Pancreas (tissue), 10 donors: ENCODE measurements around the gene BTBD1. TPM values are rescaled to one million over a fixed set of nuclear protein-coding genes. Genes with fewer than 3 reads are reported as not detected.

Experiments
- ATAC-seq, 4 donors: fragments of 200-7000 bp; cut with Tn5 transposase; one replicate each; pipeline versions ENCODE4 v1.8.0 to v1.9.1; 2020; ENCODE audit warnings: mild to moderate bottlenecking in 4 of 4, moderate library complexity in 4 of 4
- DNase-seq, 6 donors: peaks; one replicate each; pipeline ENCODE4 v3.0.0-alpha.2; 2020
- FAIRE-seq: peaks from 2 replicates; lab custom pipeline; 2012; peaks lifted over from hg19 to GRCh38; lab: Jason Lieb, UNC
- H3K27ac ChIP-seq, 4 donors: fragments of 200-600 bp; sonication (generic); 1 replicate in 3 of 4; 2 replicates in 1 of 4; pipeline versions ENCODE4 v1.5.0 to v1.8.0; 2020
- H3K27me3 ChIP-seq, 4 donors: fragments of 200-600 bp; one replicate each; pipeline ENCODE4 v1.8.0; 2021
- H3K36me3 ChIP-seq, 3 donors: fragments of 200-600 bp; sonication (generic) in 1 of 3; one replicate each; pipeline versions ENCODE4 v1.5.0 to v1.8.0; 2020 to 2021
- H3K4me1 ChIP-seq, 3 donors: fragments of 200-600 bp; one replicate each; pipeline ENCODE4 v1.8.0; 2021
- H3K4me3 ChIP-seq, 4 donors: fragments of 200-600 bp; sonication (generic) in 2 of 4; one replicate each; pipeline versions ENCODE4 v1.5.0 to v1.8.0; 2020 to 2021
- H3K9me3 ChIP-seq, 4 donors: fragments of 200-600 bp; one replicate each; pipeline ENCODE4 v1.8.0; 2021
- CTCF ChIP-seq, 4 donors: fragments of 200-600 bp; sonication (generic) in 3 of 4; IDR thresholded peaks; one replicate each; pipeline versions ENCODE4 v1.5.0 to v1.8.0; 2021; ENCODE audit warnings: antibody characterized with exemption in 4 of 4
- WGBS, 2 donors: extraction: QIAGEN DNeasy Blood & Tissue Kit; methylation state at CpG; one replicate each; pipeline ENCODE4 v1.1.7; 2013; 5-methylcytosine and 5-hydroxymethylcytosine counted together
- intact Hi-C, 3 donors: fragments of 100-400 bp; cut with DNase I; formaldehyde crosslinking; loops; one replicate each; pipeline versions ENCODE4 v1.11.1 to v1.14.2; 2022
- polyA plus RNA-seq, 2 donors: library from polyadenylated mRNA; stranded (reverse); fragments of 200-250 nt; gene quantifications; one replicate each; pipeline ENCODE4 v1.2.3, GENCODE V29; 2013
- total RNA-seq, 6 donors: library from RNA; stranded (reverse); fragmentation: NEBNext Ultra II Directional in 4 of 6; extraction: Animal tissue kit (Norgen Biotek cat#: 25700) in 4 of 6; gene quantifications; one replicate each; pipeline versions ENCODE4 v1.2.1 to v1.2.4, GENCODE V29; 2021 to 2023
- donor health status: healthy with polysubstance abuse.
- donor health status: DM: no; HTN: no; CAD: no; lungs with moderate emphysema.
- donor health status: DM: no; HTN: no; CAD: no.
- donor health status: control.
- donor health status: control.
- donor health status: Bipolar disorder and iron deficiency.
- donor health status: DM: yes; HTN: yes; CAD: no.
- donor health status: DM: no; HTN: no; CAD: no.
- donor health status: DM: no; HTN: no; CAD: no.
- donor health status: DM: yes; HTN: yes; CAD: no.

Gene BTBD1
- total and polyA plus RNA-seq, 8 donors = 5.1 to 24.4 (median 15.3) TPM

GRCh38 chr15:83113881-83114674 lies 47.0 kb upstream of the BTBD1 start:
- H3K4me1 ChIP-seq = no peaks in the 10 kb centered on the region
- TF ChIP-seq CTCF (IDR thresholded peaks at IDR 0.05) = no peak
- whole genome bisulfite sequencing, 2 donors = 75 to 78% methylated on average over 5 of the region's 5 CpGs
- no peaks in the 10 kb centered on the region for H3K27me3 ChIP-seq
- H3K9me3 ChIP-seq = no peaks in the 10 kb centered on the region
- H3K27ac ChIP-seq = no peak overlapping the region
- no peaks in the 10 kb centered on the region for H3K36me3 ChIP-seq
- DNase-seq = no peak
- no peak for ATAC-seq
- no peak overlapping the region for H3K4me3 ChIP-seq
- no peak for FAIRE-seq
- intact Hi-C loops = no loop called here

- no peaks in the 10 kb centered on the region for H3K36me3 ChIP-seq
- peaks cover 0 to 3% (median 0%) of the 10 kb centered on the region in 4 donors for H3K27me3 ChIP-seq
- H3K4me1 ChIP-seq = peaks cover 0 to under 1% (median 0%) of the 10 kb centered on the region in 3 donors
- H3K27ac ChIP-seq = no peak overlapping the region
- H3K4me3 ChIP-seq = no peak overlapping the region
- ATAC-seq (no peak), DNase-seq (no peak), FAIRE-seq (no peak)
- intact Hi-C loops = no loop called here
- no peak for TF ChIP-seq CTCF (IDR thresholded peaks at IDR 0.05)
- WGBS, 2 donors = 37 to 46% methylated on average over 3 of the region's 3 CpGs
- no peaks in the 10 kb centered on the region for H3K9me3 ChIP-seq
Observed at GRCh38 chr15:83112956-83113299, 45.9 kb upstream of the BTBD1 start.

GRCh38 chr15:83112233-83112955 lies 45.3 kb upstream of the BTBD1 start:
- intact Hi-C loops = no loop called here
- Histone ChIP-seq H3K36me3 (no peaks in the 10 kb centered on the region), H3K4me3 (no peak overlapping the region), H3K27me3 (peaks cover 0 to 7% (median 0%) of the 10 kb centered on the region in 4 donors), H3K4me1 (peaks cover 0 to 4% (median 3%) of the 10 kb centered on the region in 3 donors), H3K9me3 (no peaks in the 10 kb centered on the region), H3K27ac (no peak overlapping the region)
- WGBS, 2 donors = 56 to 64% methylated on average over 8 of the region's 8 CpGs
- TF ChIP-seq CTCF (IDR thresholded peaks at IDR 0.05) = no peak
- FAIRE-seq (no peak), DNase-seq (no peak), ATAC-seq (no peak)

- H3K4me1 ChIP-seq = peaks cover 0 to 4% (median 3%) of the 10 kb centered on the region in 3 donors
- no peak for ATAC-seq
- no peak overlapping the region for H3K4me3 ChIP-seq
- H3K27ac ChIP-seq = no peak overlapping the region
- FAIRE-seq = no peak
- H3K27me3 ChIP-seq = peaks cover 0 to 7% (median 0%) of the 10 kb centered on the region in 4 donors
- no peak for TF ChIP-seq CTCF (IDR thresholded peaks at IDR 0.05)
- intact Hi-C loops = no loop called here
- no peaks in the 10 kb centered on the region for H3K9me3 ChIP-seq
- WGBS, 2 donors = 81 to 96% methylated on average over 3 of the region's 3 CpGs
- DNase-seq = no peak
- H3K36me3 ChIP-seq = no peaks in the 10 kb centered on the region
Observed at GRCh38 chr15:83111149-83111548, 44.1 kb upstream of the BTBD1 start.
